ENCODE measurements around the gene PPCDC. TPM values are rescaled to one million over a fixed set of nuclear protein-coding genes. Genes with fewer than 3 reads are reported as not detected.
"Not testable (repeated sequence)": the region's sequence is repeated elsewhere in the genome, so short reads cannot be mapped to it uniquely, and the experiment has no call there.

Gene PPCDC
- total RNA-seq, 1 donor from 2014 or later, result 7.3 TPM

DNA sequence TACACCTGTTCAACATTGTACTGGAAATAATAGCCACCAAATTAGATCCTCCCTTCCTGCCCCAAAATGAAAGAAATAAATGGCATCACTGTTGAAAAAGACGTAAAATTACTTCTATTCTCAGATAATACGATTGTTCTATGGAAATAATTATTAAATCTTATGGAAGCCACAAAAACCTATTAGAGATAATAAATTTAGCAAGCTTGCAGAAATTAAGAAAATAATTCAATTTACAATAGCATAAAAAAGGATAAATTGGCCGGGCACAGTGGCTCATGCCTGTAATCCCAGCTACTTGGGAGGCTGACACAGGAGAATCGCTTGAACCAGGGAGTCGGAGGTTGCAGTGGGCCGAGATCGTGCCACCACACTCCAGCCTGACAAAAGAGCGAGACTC lies 57.8 kb downstream of the PPCDC start:
- TF ChIP-seq EZH2 (IDR thresholded peaks at IDR 0.05; ENCODE audit: insufficient read depth, low read length) (no peak), CTCF (IDR thresholded peaks at IDR 0.05; ENCODE audit: insufficient read depth, low read depth, low read length) (no peak)
- H3K4me3 ChIP-seq (ENCODE audit: insufficient read depth, low read depth, low read length), result no peak overlapping the region
- no peak for FAIRE-seq

GRCh38 chr15:75082689-75083088 lies 59.3 kb downstream of the PPCDC start:
- H3K4me1 ChIP-seq (ENCODE audit: insufficient read depth, low read length), result no peaks in the 10 kb centered on the region
- H3K79me2 ChIP-seq (ENCODE audit: insufficient read depth, low read length), result no peaks in the 10 kb centered on the region
- Mint-ChIP-seq H3K27ac (ENCODE audit: unreplicated experiment) (no peak overlapping the region), H3K4me3 (ENCODE audit: unreplicated experiment) (no peak overlapping the region), H3K36me3 (ENCODE audit: low read depth, unreplicated experiment) (no peaks in the 10 kb centered on the region), H3K9me3 (ENCODE audit: unreplicated experiment) (peaks cover 15% of the 10 kb centered on the region), H3K27me3 (ENCODE audit: low read depth, unreplicated experiment) (no peaks in the 10 kb centered on the region), H3K4me1 (ENCODE audit: low read depth, unreplicated experiment) (no peaks in the 10 kb centered on the region)
- H3K36me3 ChIP-seq (ENCODE audit: insufficient read depth, low read length), result no peaks in the 10 kb centered on the region
- peaks cover 7% of the 10 kb centered on the region for H3K27me3 ChIP-seq (ENCODE audit: insufficient read depth, low read length)
- TF ChIP-seq EZH2 (IDR thresholded peaks at IDR 0.05; ENCODE audit: insufficient read depth, low read length) (no peak), CTCF (IDR thresholded peaks at IDR 0.05; ENCODE audit: insufficient read depth, low read depth, low read length) (no peak)
- FAIRE-seq (no peak), DNase-seq (ENCODE audit: low read depth) (no peak)
- no peak overlapping the region for H3K4me3 ChIP-seq (ENCODE audit: insufficient read depth, low read depth, low read length)
- H3K9me3 ChIP-seq (ENCODE audit: insufficient read depth, low read depth, low read length), result no peaks in the 10 kb centered on the region
- H3K4me2 ChIP-seq (ENCODE audit: low read length), result no peak overlapping the region
- H3K9ac ChIP-seq (ENCODE audit: low read length), result no peak overlapping the region
- no peak overlapping the region for H3K27ac ChIP-seq (ENCODE audit: low read depth, low read length)
- no peak overlapping the region for H2AFZ ChIP-seq (ENCODE audit: low read depth, low read length)
- H4K20me1 ChIP-seq (ENCODE audit: insufficient read depth, low read length), result no peaks in the 10 kb centered on the region

More for the DNA sequence above, 57.8 kb downstream of the PPCDC start:
- no peaks in the 10 kb centered on the region for H3K36me3 Mint-ChIP-seq (ENCODE audit: low read depth, unreplicated experiment)
- no peaks in the 10 kb centered on the region for H4K20me1 ChIP-seq (ENCODE audit: insufficient read depth, low read length)
- no peak overlapping the region for H2AFZ ChIP-seq (ENCODE audit: low read depth, low read length)
- H3K9ac ChIP-seq (ENCODE audit: low read length), result no peak overlapping the region
- peaks cover 3% of the 10 kb centered on the region for H3K9me3 ChIP-seq (ENCODE audit: insufficient read depth, low read depth, low read length)
- peaks cover 12% of the 10 kb centered on the region for H3K9me3 Mint-ChIP-seq (ENCODE audit: unreplicated experiment)
- H3K27ac ChIP-seq (ENCODE audit: low read depth, low read length), result no peak overlapping the region
- DNase-seq (ENCODE audit: low read depth), result no peak
- H3K27ac Mint-ChIP-seq (ENCODE audit: unreplicated experiment), result no peak overlapping the region
- H3K27me3 Mint-ChIP-seq (ENCODE audit: low read depth, unreplicated experiment), result no peaks in the 10 kb centered on the region
- H3K4me3 Mint-ChIP-seq (ENCODE audit: unreplicated experiment), result no peak overlapping the region
- peaks cover 7% of the 10 kb centered on the region for H3K27me3 ChIP-seq (ENCODE audit: insufficient read depth, low read length)
- H3K4me2 ChIP-seq (ENCODE audit: low read length), result no peak overlapping the region
- H3K79me2 ChIP-seq (ENCODE audit: insufficient read depth, low read length), result no peaks in the 10 kb centered on the region
- no peaks in the 10 kb centered on the region for H3K36me3 ChIP-seq (ENCODE audit: insufficient read depth, low read length)
- H3K4me1 ChIP-seq (ENCODE audit: insufficient read depth, low read length), result no peaks in the 10 kb centered on the region
- H3K4me1 Mint-ChIP-seq (ENCODE audit: low read depth, unreplicated experiment), result no peaks in the 10 kb centered on the region

GRCh38 chr15:75085708-75086107 lies 62.3 kb downstream of the PPCDC start:
- not testable (repeated sequence) for H3K36me3 Mint-ChIP-seq (ENCODE audit: low read depth, unreplicated experiment); H4K20me1 ChIP-seq (ENCODE audit: insufficient read depth, low read length); H3K9me3 ChIP-seq (ENCODE audit: insufficient read depth, low read depth, low read length); H3K9ac ChIP-seq (ENCODE audit: low read length); H3K4me3 ChIP-seq (ENCODE audit: insufficient read depth, low read depth, low read length); H3K27ac Mint-ChIP-seq (ENCODE audit: unreplicated experiment); H3K4me3 Mint-ChIP-seq (ENCODE audit: unreplicated experiment); FAIRE-seq; H3K79me2 ChIP-seq (ENCODE audit: insufficient read depth, low read length); H3K4me1 Mint-ChIP-seq (ENCODE audit: low read depth, unreplicated experiment); H3K27me3 ChIP-seq (ENCODE audit: insufficient read depth, low read length); H2AFZ ChIP-seq (ENCODE audit: low read depth, low read length); DNase-seq (ENCODE audit: low read depth); H3K4me1 ChIP-seq (ENCODE audit: insufficient read depth, low read length); H3K36me3 ChIP-seq (ENCODE audit: insufficient read depth, low read length); H3K27me3 Mint-ChIP-seq (ENCODE audit: low read depth, unreplicated experiment); H3K4me2 ChIP-seq (ENCODE audit: low read length); H3K27ac ChIP-seq (ENCODE audit: low read depth, low read length)
- peaks cover 15% of the 10 kb centered on the region for H3K9me3 Mint-ChIP-seq (ENCODE audit: unreplicated experiment)
